Activated CD4-positive, alpha-beta memory T cell treated with anti-CD3 and anti-CD28 coated beads for 36 hours (primary cell): ENCODE measurements around the gene MOK. TPM values are rescaled to one million over a fixed set of nuclear protein-coding genes. Genes with fewer than 3 reads are reported as not detected.

Source experiments
- CTCF ChIA-PET: fragments of 350-600 bp; sonication (Branson Sonifier 250); formaldehyde crosslinking; loops from one replicate; lab custom pipeline; 2021; ENCODE audit warnings: antibody characterized with exemption, inconsistent platforms; lab: Charles Lee
- POLR2A ChIA-PET: fragments of 350-600 bp; sonication (Branson Sonifier 250); formaldehyde crosslinking; loops from one replicate; lab custom pipeline; 2021; ENCODE audit warnings: antibody characterized with exemption; lab: Charles Lee
- DNase-seq: peaks from one replicate; pipeline ENCODE4 v3.0.0-alpha.2; 2020
- H3K27ac Mint-ChIP-seq: one replicate; pipeline ENCODE4 v1.8.0; 2021; ENCODE audit warnings: mixed read lengths
- H3K27me3 Mint-ChIP-seq: one replicate; pipeline ENCODE4 v1.8.0; 2021; ENCODE audit warnings: mixed read lengths
- H3K36me3 Mint-ChIP-seq: one replicate; pipeline ENCODE4 v1.8.0; 2021; ENCODE audit warnings: mixed read lengths
- H3K4me1 Mint-ChIP-seq: one replicate; pipeline ENCODE4 v1.8.0; 2021; ENCODE audit warnings: low read depth, mixed read lengths
- H3K4me3 Mint-ChIP-seq: one replicate; pipeline ENCODE4 v1.8.0; 2021; ENCODE audit warnings: mild to moderate bottlenecking, mixed read lengths
- H3K9me3 Mint-ChIP-seq: one replicate; pipeline ENCODE4 v1.8.0; 2021; ENCODE audit warnings: mixed read lengths
- intact Hi-C: fragments of 100-400 bp; cut with micrococcal nuclease; formaldehyde crosslinking; loops from one replicate; pipeline ENCODE4 v1.15.1; 2023
- total RNA-seq, 2 experiments: library from RNA; stranded (reverse); gene quantifications; one replicate each; pipeline ENCODE4 v1.2.3, GENCODE V29; 2021

The MOK gene
- total RNA-seq, 2 experiments from 2014 or later = 2.7 TPM

DNA sequence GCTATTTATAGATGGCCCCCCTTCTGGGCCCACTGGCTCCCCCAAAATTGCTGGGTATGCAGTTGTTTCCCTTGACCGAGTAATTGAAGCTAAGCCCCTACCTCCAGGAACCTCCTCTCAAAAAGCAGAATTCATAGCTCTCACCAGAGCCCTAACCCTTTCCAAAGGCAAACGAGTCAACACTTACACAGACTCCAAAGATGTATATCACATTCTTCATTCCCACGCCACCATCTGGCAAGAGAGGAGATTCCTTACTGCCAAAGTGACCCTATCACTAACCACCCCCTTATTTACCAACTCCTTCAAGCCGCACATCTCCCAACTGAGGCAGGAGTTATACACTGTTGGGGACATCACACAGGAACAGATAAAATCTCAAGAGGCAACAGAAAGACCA, 66.8 kb downstream of the MOK start:
- H3K9me3 Mint-ChIP-seq = no peaks in the 10 kb centered on the region
- no peaks in the 10 kb centered on the region for H3K27me3 Mint-ChIP-seq
- H3K4me1 Mint-ChIP-seq = no peaks in the 10 kb centered on the region
- intact Hi-C loops = no loop called here
- no peaks in the 10 kb centered on the region for H3K36me3 Mint-ChIP-seq
- no peak for DNase-seq
- no peak overlapping the region for H3K4me3 Mint-ChIP-seq
- CTCF ChIA-PET = interaction anchor here (0.8 to 2.0 kb wide), 3 partner anchors 27 to 79 kb away, joined by 3 to 12 read pairs (median 5); no protein-coding TSS in a partner anchor
- POLR2A ChIA-PET = no interaction called here
- H3K27ac Mint-ChIP-seq = no peak overlapping the region

DNA sequence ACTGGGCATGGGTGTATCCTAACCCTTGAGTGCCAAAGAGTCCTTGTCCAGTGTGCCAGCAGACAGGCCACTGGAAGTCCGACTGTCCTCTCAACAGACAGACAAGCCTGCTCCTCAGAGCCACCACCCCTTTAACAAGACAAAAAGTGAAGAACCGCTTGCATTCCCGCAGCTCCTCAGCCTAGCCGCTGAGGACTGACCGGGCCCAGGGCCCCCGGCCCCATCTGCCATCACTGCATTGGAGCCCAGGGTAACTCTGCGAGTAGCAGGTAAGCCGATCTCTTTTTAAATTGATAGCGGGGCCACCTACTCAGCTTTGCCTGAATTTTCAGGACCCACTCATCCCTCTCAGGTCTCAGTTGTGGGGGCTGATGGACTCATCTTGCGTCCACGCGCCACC, 68.9 kb downstream of the MOK start:
- POLR2A ChIA-PET = no interaction called here
- intact Hi-C loops = no loop called here
- no peak overlapping the region for H3K4me3 Mint-ChIP-seq
- no peak for DNase-seq
- H3K27me3 Mint-ChIP-seq = no peaks in the 10 kb centered on the region
- no peak overlapping the region for H3K27ac Mint-ChIP-seq
- CTCF ChIA-PET = interaction anchor here (0.7 to 2.3 kb wide), 3 partner anchors 9 to 78 kb away, joined by 3 to 16 read pairs (median 5); partner anchors contain the start of gene MOK
- H3K9me3 Mint-ChIP-seq = no peaks in the 10 kb centered on the region
- H3K36me3 Mint-ChIP-seq = no peaks in the 10 kb centered on the region
- H3K4me1 Mint-ChIP-seq = no peaks in the 10 kb centered on the region

DNA sequence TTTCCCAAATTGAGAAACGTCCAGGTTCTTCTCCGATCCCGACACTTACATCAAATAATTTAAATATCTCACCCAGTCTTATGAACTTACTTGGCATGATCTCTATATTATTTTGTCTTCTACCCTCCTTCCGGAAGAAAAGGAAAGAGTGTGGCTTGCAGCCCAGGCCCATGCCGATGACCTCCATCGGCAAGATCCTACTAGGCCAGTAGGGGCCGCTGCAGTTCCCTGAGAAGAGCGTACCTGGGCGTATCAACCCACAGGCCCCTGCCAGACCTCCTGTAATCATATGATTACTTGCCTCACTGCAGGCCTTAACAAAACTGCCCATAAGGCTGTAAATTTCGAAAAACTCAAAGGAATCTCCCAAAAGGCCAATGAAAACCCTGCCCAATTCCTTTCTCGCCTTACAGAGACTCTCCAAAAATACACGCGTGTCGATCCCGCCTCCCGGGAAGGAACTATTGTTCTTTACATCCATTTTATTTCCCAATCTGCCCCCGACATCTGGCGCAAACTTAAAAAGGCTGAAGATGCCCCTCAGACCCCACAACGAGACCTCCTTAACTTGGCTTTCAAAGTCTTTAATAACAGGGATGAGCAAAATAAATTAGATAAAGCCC, 69.6 kb downstream of the MOK start:
- CTCF ChIA-PET = interaction anchor here (0.7 to 2.3 kb wide), 2 partner anchors 9 to 79 kb away, joined by 3 to 16 read pairs; no protein-coding TSS in a partner anchor
- Mint-ChIP-seq H3K4me3 (no peak overlapping the region), H3K4me1 (no peaks in the 10 kb centered on the region), H3K9me3 (no peaks in the 10 kb centered on the region), H3K36me3 (no peaks in the 10 kb centered on the region), H3K27ac (no peak overlapping the region), H3K27me3 (no peaks in the 10 kb centered on the region)
- DNase-seq = peak; percentile 87
- intact Hi-C loops = loop anchor here (1.0 to 2.0 kb wide), 2 partner anchors 69 to 79 kb away; partner anchors contain the start of gene MOK
- POLR2A ChIA-PET = no interaction called here

DNA sequence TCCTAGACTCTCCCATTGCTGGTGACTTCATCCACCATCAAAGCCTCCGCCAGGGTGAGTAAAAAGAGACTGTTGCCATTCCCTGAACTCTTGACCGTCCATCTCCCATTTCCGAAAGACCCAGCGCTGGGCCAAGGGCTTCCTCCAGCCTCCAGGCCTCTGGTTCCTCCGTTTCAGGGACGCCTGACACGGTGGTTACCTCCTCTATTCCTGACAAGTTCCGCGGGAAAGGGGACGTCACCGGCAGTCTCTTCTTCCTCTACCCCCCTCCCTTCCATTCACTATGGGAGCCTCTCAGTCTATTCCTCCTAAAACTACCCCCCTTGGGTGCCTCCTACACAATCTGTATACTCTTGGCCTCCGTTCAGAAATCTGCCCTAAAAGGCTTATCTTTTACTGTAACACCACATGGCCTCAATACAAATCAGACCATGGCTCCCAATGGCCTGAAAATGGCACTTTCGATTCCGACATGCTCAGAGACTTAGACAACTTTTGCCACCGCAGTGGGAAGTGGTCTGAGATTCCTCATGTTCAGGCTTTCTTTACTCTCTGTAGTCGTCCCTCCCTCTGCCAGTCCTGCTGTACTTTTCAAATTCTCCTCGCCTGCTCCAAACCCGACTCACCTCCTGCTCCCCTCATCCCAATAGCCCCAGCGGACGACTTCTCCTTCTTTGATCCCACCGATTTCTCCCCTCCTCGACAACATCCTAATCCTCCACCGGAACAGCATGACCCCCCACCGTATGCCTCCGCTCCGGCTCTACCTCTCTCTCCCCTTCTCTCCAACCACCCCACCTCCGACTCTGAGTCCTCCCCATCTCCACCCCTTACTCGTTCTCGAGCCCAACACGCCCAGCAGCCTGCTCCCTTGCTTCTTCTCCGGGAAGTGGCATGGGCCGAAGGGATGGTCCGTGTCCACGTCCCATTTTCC, 70.4 kb downstream of the MOK start:
- no peak for DNase-seq
- CTCF ChIA-PET = no interaction called here

DNA sequence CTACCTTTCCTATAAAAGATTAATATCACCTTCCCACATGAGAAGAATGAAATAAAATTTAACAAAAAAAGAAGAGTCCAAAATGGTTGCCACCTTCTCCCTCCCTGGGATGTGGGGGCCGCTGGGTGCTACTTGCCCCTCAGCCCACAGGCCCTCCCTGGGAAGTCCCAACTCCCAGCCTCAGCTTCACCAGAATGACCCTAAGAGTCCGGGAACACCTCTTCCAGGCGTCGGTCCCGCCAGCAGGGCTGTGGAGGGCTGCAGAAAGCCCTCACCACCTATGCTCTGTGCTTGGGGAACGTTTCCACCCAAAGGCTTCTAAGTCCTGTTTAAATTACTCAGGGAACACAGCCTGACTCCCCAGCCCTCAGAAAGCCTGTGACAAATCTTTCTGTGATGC, 71.9 kb downstream of the MOK start:
- no peak overlapping the region for H3K4me3 Mint-ChIP-seq
- H3K36me3 Mint-ChIP-seq = no peaks in the 10 kb centered on the region
- no peaks in the 10 kb centered on the region for H3K9me3 Mint-ChIP-seq
- no peaks in the 10 kb centered on the region for H3K27me3 Mint-ChIP-seq
- H3K4me1 Mint-ChIP-seq = no peaks in the 10 kb centered on the region
- DNase-seq = no peak
- H3K27ac Mint-ChIP-seq = no peak overlapping the region
- CTCF ChIA-PET = interaction anchor here (1.1 to 1.7 kb wide), 2 partner anchors 81 to 84 kb away, joined by 3 to 4 read pairs; no protein-coding TSS in a partner anchor
- POLR2A ChIA-PET = no interaction called here
- intact Hi-C loops = no loop called here

More for the DNA sequence above, 70.4 kb downstream of the MOK start:
- POLR2A ChIA-PET = no interaction called here
- no peak overlapping the region for H3K4me3 Mint-ChIP-seq
- no peaks in the 10 kb centered on the region for H3K36me3 Mint-ChIP-seq
- intact Hi-C loops = loop anchor here (1.0 to 2.0 kb wide), 2 partner anchors 70 to 80 kb away; partner anchors contain the start of gene MOK
- H3K27me3 Mint-ChIP-seq = no peaks in the 10 kb centered on the region
- H3K4me1 Mint-ChIP-seq = no peaks in the 10 kb centered on the region
- no peak overlapping the region for H3K27ac Mint-ChIP-seq
- no peaks in the 10 kb centered on the region for H3K9me3 Mint-ChIP-seq

DNA sequence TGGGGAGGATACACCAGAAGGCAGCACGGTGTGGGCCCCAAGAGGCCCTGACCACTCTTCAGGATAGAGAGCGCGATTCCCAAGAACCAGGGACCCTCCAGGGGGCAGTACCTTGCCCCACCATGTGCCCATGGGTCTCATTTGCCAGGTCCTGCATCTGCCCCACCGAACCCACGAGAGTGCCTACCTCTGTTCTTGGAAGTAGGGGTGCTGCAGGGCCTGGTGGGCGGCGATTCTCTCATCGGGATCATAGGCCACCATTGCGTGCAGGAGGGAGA, 72.7 kb downstream of the MOK start:
- H3K4me3 Mint-ChIP-seq = no peak overlapping the region
- no peak for DNase-seq
- H3K36me3 Mint-ChIP-seq = no peaks in the 10 kb centered on the region
- POLR2A ChIA-PET = no interaction called here
- no peaks in the 10 kb centered on the region for H3K4me1 Mint-ChIP-seq
- CTCF ChIA-PET = interaction anchor here (1.2 to 2.0 kb wide), 3 partner anchors 82 to 85 kb away, joined by 3 to 7 read pairs (median 4); no protein-coding TSS in a partner anchor
- H3K27me3 Mint-ChIP-seq = no peaks in the 10 kb centered on the region
- no peak overlapping the region for H3K27ac Mint-ChIP-seq
- intact Hi-C loops = no loop called here
- no peaks in the 10 kb centered on the region for H3K9me3 Mint-ChIP-seq

DNA sequence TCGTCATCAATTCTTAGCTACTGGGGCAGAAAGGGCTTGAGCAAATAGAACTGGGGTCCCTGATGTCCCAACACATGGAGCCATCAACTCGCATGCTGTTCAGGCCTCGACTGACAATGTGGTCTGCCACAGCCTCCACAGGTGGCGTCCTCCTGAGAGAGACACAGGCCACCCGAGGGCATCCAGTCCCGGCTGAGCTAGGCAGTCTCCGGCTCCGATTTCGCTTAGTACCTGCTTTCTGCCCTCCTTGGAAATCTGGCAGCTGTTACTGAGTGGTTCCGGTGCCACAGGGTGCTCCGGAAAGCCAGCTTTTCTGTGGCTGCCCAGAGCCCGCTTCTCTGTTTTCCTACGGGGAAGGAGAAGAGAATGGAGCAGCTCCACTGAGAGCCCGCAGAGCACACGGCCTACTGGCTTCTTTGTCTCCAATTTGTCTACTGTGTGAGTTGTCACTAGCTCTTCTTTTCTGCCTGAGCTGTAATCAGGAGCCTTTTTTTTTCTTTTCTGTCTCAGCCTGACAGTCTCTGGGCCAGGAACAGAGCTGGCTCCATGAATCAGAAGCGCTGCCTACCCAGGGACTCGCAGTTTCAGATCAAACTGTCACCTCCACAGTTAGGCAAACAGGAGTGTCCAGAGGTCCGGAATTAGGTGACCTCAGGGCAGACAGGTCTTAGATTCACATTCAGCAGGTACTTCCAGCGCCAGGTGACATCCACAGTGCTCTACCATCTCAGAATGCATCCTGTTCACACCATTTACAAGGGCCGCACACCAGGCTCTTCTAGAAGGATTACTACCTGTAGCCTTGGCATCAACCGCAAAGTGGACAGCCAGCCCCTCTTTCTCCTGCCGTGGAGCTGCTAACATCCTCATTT, 73.3 kb downstream of the MOK start:
- POLR2A ChIA-PET = no interaction called here
- H3K9me3 Mint-ChIP-seq = no peaks in the 10 kb centered on the region
- no peaks in the 10 kb centered on the region for H3K36me3 Mint-ChIP-seq
- H3K4me1 Mint-ChIP-seq = no peaks in the 10 kb centered on the region
- H3K27ac Mint-ChIP-seq = no peak overlapping the region
- CTCF ChIA-PET = interaction anchor here (1.2 to 2.0 kb wide), 2 partner anchors 83 to 86 kb away, joined by 3 to 7 read pairs; no protein-coding TSS in a partner anchor
- no peaks in the 10 kb centered on the region for H3K27me3 Mint-ChIP-seq
- H3K4me3 Mint-ChIP-seq = no peak overlapping the region
- intact Hi-C loops = no loop called here
- no peak for DNase-seq

DNA sequence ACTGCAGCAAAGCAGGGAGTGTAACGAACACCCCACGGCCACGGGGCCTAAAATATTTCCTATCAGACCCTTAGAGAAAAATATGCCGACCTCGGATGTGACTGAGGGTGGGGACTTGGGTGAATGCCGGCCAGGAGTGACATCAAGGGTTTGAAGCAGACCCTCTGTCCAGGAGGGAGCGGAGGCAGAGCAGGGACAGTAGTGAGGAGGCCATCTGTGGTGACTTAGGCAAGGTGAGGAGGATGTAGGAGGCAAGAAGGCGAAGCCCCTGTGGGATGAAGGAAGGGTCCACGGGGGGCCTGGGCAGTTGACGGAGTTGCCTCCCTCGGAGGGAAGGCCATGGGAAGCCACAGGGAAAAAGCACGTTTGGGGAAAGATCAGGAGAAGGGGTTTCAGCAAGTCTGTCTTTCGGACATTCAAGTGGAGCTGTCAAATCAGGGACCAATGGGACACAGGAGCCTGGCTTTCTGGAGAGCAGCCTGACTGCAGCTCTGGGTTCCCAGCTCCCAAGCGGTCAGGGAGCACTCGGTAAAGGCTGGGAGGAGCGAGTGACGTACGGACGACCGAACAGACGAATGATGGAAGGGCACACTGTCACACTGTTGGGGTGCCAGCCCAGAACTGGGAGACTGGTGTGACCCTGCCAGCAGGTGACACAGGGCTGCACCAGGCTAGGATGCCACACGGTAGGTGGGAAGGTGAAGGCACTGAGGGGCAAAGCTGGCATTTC, 74.3 kb downstream of the MOK start:
- ChIA-PET CTCF (interaction anchor here (1.2 to 2.0 kb wide), 2 partner anchors 84 to 87 kb away, joined by 3 to 7 read pairs; no protein-coding TSS in a partner anchor), POLR2A (no interaction called here)
- DNase-seq = no peak
- Mint-ChIP-seq H3K27me3 (no peaks in the 10 kb centered on the region), H3K36me3 (no peaks in the 10 kb centered on the region), H3K27ac (no peak overlapping the region), H3K4me1 (no peaks in the 10 kb centered on the region), H3K9me3 (no peaks in the 10 kb centered on the region), H3K4me3 (no peak overlapping the region)
- intact Hi-C loops = no loop called here

DNA sequence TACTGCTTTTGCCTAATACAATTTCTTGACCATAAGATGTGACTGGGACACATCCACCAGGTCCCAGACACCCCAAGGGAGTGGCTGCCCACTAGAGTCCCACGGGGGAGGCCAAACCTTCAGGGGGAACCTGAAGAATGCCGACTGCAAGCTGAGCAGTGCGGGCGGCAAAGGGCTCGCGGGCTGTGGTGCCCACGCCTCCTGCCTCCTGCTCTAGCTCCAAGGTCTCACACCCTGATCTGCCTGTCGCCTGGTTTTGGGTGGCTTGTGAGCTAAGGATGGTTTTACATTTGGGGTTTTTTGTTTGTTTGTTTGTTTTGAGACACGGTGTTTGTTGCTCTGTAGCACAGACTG, 75.2 kb downstream of the MOK start:
- H3K27me3 Mint-ChIP-seq = no peaks in the 10 kb centered on the region
- CTCF ChIA-PET = no interaction called here

DNA sequence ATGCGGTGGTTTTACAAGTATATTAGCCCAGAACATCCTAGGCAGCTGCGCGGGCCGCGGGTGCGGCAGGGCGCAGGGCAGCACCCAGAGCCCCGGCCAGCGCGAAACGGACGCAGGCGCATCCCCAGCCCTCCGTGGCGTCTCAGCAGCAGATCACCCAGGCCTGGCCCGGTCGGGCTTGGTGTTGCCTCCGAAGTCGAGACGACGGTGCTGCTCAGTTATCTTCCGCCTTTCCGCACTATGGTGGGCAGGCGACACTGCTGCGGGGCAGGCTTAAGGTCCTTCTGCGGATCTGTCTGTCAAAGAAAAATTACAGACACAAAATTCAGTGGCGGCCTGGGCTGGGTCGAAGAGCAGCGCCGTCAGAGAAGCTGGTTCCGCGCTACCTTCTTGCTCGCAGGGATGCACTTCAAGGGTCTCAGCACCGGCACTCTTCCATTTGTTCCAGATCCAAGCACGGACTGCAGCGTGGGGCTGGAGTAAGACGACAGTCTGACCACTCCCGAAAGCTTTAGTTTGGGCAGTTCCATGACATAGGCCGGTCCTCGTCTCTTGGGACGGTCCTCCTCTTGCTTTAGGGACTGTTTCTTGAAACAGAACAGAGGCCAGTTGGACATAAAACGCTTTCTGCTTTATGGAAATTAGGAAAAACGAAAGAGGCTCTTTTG, 75.8 kb downstream of the MOK start:
- POLR2A ChIA-PET = no interaction called here
- Mint-ChIP-seq H3K4me3 (no peak overlapping the region), H3K36me3 (no peaks in the 10 kb centered on the region), H3K27ac (no peak overlapping the region), H3K4me1 (no peaks in the 10 kb centered on the region), H3K9me3 (no peaks in the 10 kb centered on the region), H3K27me3 (no peaks in the 10 kb centered on the region)
- intact Hi-C loops = no loop called here
- CTCF ChIA-PET = interaction anchor here (1.1 kb wide), 1 partner anchor 85 kb away, joined by 4 read pairs; no protein-coding TSS in a partner anchor
- DNase-seq = no peak

More for the DNA sequence above, 75.2 kb downstream of the MOK start:
- no peak for DNase-seq
- intact Hi-C loops = no loop called here
- H3K27ac Mint-ChIP-seq = no peak overlapping the region
- no peaks in the 10 kb centered on the region for H3K36me3 Mint-ChIP-seq
- POLR2A ChIA-PET = no interaction called here
- no peaks in the 10 kb centered on the region for H3K9me3 Mint-ChIP-seq
- H3K4me1 Mint-ChIP-seq = no peaks in the 10 kb centered on the region
- no peak overlapping the region for H3K4me3 Mint-ChIP-seq
